GM13976 (cell line): ENCODE data around the gene TMC7.

Experiments used
- DNase-seq: peaks from one replicate; pipeline ENCODE4 v3.0.0; 2012; ENCODE audit warnings: low spot score
- CTCF ChIP-seq: IDR thresholded peaks from 2 replicates; pipeline ENCODE4 v1.5.1; 2012; ENCODE audit warnings: borderline replicate concordance, mild to moderate bottlenecking; ENCODE audit not compliant: insufficient read depth; ENCODE audit errors: extremely low read depth, missing control alignments, control extremely low read depth
- in situ Hi-C: fragments of 300-500 bp; cut with MboI; formaldehyde crosslinking; loops from one replicate; pipeline ENCODE4 v1.12.0; 2022; ENCODE audit warnings: low sequenced_read_pairs, mixed read lengths, inconsistent platforms; ENCODE audit not compliant: unreplicated experiment

The TMC7 gene

GRCh38 chr16:19090916-19091315 lies 107.2 kb downstream of the TMC7 start:
- no peak for TF ChIP-seq CTCF
- no peak for DNase-seq
- in situ Hi-C loops, result no loop called here

- in situ Hi-C loops, result no loop called here
- TF ChIP-seq CTCF, result no peak
Observed at GRCh38 chr16:19092653-19093410, 109.1 kb downstream of the TMC7 start.

GRCh38 chr16:19093631-19094541 lies 110.2 kb downstream of the TMC7 start:
- no peak for TF ChIP-seq CTCF
- no peak for DNase-seq
- in situ Hi-C loops, result no loop called here

More at GRCh38 chr16:19092653-19093410, 109.1 kb downstream of the TMC7 start:
- no peak for DNase-seq

- in situ Hi-C loops, result no loop called here
- no peak for TF ChIP-seq CTCF
- DNase-seq, result no peak
Observed at GRCh38 chr16:19094542-19095365, 111.0 kb downstream of the TMC7 start.

GRCh38 chr16:19095654-19096053 lies 111.9 kb downstream of the TMC7 start:
- in situ Hi-C loops, result no loop called here
- no peak for TF ChIP-seq CTCF
- peak; percentile 46 for DNase-seq

GRCh38 chr16:19098173-19098572 lies 114.4 kb downstream of the TMC7 start:
- in situ Hi-C loops, result no loop called here
- no peak for TF ChIP-seq CTCF
- no peak for DNase-seq
